Vagina (tissue), 2 donors: ENCODE data around the gene LPAR1. TPM values are rescaled to one million over a fixed set of nuclear protein-coding genes. Genes with fewer than 3 reads are reported as not detected.

Experiments used
- DNase-seq, 2 donors: peaks; one replicate each; pipeline ENCODE4 v3.0.0-alpha.2; 2017; ENCODE audit errors: extremely low spot score in 2 of 2
- H3K27ac ChIP-seq: fragments of 200-600 bp; sonication (generic); one replicate; pipeline ENCODE4 v1.5.1; 2019
- H3K27me3 ChIP-seq: fragments of 200-600 bp; sonication (generic); one replicate; pipeline ENCODE4 v1.5.1; 2019
- H3K36me3 ChIP-seq, 2 donors: fragments of 200-600 bp; sonication (generic); one replicate each; pipeline ENCODE4 v1.5.1; 2017 to 2019
- H3K4me1 ChIP-seq: fragments of 200-600 bp; sonication (generic); one replicate; pipeline ENCODE4 v1.5.1; 2019
- H3K4me3 ChIP-seq, 2 donors: fragments of 200-600 bp; sonication (generic); 1 replicate in 1 of 2; 2 replicates in 1 of 2; pipeline ENCODE4 v1.5.1; 2016 to 2019
- H3K9me3 ChIP-seq: fragments of 200-600 bp; sonication (generic); one replicate; pipeline ENCODE4 v1.5.1; 2019
- POLR2A ChIP-seq, 2 donors: fragments of 450-650 bp; IDR thresholded peaks; one replicate each; pipeline ENCODE4 v1.6.1; 2017; ENCODE audit warnings: antibody characterized with exemption in 2 of 2, mild to moderate bottlenecking in 2 of 2, moderate library complexity in 2 of 2
- POLR2AphosphoS5 ChIP-seq, 2 donors: sonication (generic); formaldehyde crosslinking; IDR thresholded peaks; one replicate each; pipeline ENCODE4 v1.9.0; 2017; ENCODE audit warnings: antibody characterized with exemption in 2 of 2, mild to moderate bottlenecking in 2 of 2, low read depth in 1 of 2; ENCODE audit not compliant: insufficient read depth in 1 of 2
- intact Hi-C: fragments of 100-400 bp; cut with DNase I; formaldehyde crosslinking; loops from one replicate; pipeline ENCODE4 v1.15.1; 2023
- total RNA-seq: library from RNA; depleted of rRNA; stranded (reverse); fragments of >200 nt; gene quantifications from one replicate; pipeline ENCODE4 v1.2.3, GENCODE V29; 2016
- TF ChIP-seq, protein P1 (sequence below), 3 experiments: fragments of 450-650 bp in 2 of 3; fragments of 200-600 bp in 1 of 3; sonication (generic) in 1 of 3; IDR thresholded peaks; one replicate each; pipeline ENCODE4 v1.5.1; 2017 to 2019; ENCODE audit warnings: antibody characterized with exemption in 3 of 3, mild to moderate bottlenecking in 2 of 3, moderate library complexity in 2 of 3

The LPAR1 gene
- total RNA-seq, 1 donor from 2014 or later = 83.0 TPM

DNA sequence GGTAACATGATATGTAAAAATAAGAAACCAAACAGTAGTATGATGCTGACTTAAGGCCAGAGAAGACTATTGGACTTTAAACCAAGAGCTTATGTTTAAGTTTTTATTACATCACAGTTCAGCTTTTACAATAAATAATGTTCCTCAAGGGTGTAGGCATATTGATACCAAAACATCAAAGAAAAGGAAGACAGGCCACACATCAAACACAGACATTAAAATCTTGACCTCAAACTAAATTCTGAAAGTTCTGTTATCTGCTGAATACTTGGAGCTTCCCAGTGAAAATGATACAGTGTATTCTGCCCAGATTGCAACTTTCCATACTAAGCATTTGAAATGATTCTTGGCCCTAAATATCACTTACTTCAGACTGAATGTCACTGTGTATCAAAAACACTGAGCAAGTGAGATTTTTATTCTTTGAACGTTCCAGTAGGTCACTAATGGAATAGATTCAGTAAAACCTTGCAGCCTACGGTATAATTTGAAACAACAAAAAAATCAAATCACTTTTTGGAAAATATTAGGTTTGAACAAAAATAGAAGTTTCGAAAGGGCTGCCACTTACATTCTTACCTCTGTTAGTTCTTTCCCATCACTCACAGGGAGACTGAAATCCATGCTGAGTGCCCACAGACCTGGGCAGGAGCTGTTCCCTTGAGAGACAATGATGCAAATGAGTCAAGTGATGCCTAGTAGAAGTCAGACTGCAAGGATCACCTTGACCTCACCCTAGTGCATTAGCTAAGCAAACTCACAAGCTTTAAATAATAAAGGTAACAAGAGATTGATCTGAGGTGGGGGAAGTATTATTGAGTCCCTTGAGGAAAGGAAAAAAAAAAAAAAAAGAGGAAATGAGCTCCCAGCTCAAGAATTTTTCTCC lies 2.5 kb downstream of the LPAR1 start:
- Histone ChIP-seq H3K9me3 (no peaks in the 10 kb centered on the region), H3K27ac (peak overlapping the region; percentile 97), H3K27me3 (no peaks in the 10 kb centered on the region), H3K4me1 (peaks cover 14% of the 10 kb centered on the region), H3K4me3 (peak overlapping the region; percentile 66 to 77), H3K36me3 (no peaks in the 10 kb centered on the region)
- DNase-seq = no peak
- TF ChIP-seq POLR2AphosphoS5 (IDR thresholded peaks at IDR 0.05; ENCODE audit: insufficient read depth in 1 of 2, low read depth in 1 of 2) (no peak), POLR2A (IDR thresholded peaks at IDR 0.05) (no peak)
- TF ChIP-seq, protein P1, sequence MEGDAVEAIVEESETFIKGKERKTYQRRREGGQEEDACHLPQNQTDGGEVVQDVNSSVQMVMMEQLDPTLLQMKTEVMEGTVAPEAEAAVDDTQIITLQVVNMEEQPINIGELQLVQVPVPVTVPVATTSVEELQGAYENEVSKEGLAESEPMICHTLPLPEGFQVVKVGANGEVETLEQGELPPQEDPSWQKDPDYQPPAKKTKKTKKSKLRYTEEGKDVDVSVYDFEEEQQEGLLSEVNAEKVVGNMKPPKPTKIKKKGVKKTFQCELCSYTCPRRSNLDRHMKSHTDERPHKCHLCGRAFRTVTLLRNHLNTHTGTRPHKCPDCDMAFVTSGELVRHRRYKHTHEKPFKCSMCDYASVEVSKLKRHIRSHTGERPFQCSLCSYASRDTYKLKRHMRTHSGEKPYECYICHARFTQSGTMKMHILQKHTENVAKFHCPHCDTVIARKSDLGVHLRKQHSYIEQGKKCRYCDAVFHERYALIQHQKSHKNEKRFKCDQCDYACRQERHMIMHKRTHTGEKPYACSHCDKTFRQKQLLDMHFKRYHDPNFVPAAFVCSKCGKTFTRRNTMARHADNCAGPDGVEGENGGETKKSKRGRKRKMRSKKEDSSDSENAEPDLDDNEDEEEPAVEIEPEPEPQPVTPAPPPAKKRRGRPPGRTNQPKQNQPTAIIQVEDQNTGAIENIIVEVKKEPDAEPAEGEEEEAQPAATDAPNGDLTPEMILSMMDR (IDR thresholded peaks at IDR 0.05) = no peak
- intact Hi-C loops = loop anchor here (5.0 to 10.0 kb wide), 3 partner anchors 121 to 388 kb away; no protein-coding TSS in a partner anchor

GRCh38 chr9:111034898-111035539 lies 3.3 kb downstream of the LPAR1 start:
- intact Hi-C loops = loop anchor here (5.0 to 10.0 kb wide), 3 partner anchors 120 to 388 kb away; no protein-coding TSS in a partner anchor
- TF ChIP-seq POLR2AphosphoS5 (IDR thresholded peaks at IDR 0.05; ENCODE audit: insufficient read depth in 1 of 2, low read depth in 1 of 2) (no peak), POLR2A (IDR thresholded peaks at IDR 0.05) (no peak)
- TF ChIP-seq, protein P1 (IDR thresholded peaks at IDR 0.05) = no peak
- H3K27me3 ChIP-seq = no peaks in the 10 kb centered on the region

DNA sequence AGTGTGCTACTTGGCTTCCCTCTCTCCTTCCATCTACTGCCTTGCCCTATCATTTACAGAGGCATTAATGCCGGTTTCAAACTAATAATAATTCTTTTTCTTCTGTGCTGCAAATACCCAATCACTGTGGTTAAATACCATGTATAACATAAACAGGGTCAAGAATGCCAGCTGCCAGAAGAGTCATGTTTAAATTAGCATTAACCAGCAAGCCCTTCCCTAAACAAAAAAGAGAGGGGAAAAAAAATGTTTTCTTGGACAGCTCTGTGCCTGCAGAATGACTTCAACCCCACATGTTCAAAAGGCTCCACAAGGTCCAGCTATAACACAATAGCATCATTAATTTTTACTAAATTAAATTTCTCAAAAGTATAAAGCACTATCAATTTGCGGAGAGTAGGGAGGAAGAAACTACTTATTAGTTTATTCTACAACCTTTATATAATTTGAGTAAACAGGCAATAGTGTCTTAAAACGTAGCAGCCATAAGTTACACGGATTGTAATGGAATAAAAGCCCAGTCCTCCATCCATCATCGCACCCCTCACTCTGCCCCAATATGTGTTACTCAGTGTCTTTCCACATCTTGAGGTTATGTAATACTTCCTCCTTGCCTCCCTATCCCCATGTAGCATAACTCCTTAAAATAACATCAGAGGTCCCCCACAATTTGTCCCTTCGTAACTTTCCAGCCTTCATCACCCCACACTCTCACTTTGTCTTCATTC lies 3.9 kb downstream of the LPAR1 start:
- no peak for DNase-seq
- intact Hi-C loops = loop anchor here (10.0 kb wide), 2 partner anchors 120 to 260 kb away; no protein-coding TSS in a partner anchor
- peak overlapping the region; percentile 97 for H3K27ac ChIP-seq
- H3K36me3 ChIP-seq = no peaks in the 10 kb centered on the region
- no peak for TF ChIP-seq POLR2AphosphoS5 (IDR thresholded peaks at IDR 0.05; ENCODE audit: insufficient read depth in 1 of 2, low read depth in 1 of 2)
- TF ChIP-seq POLR2A (IDR thresholded peaks at IDR 0.05) = no peak
- H3K9me3 ChIP-seq = no peaks in the 10 kb centered on the region
- H3K27me3 ChIP-seq = no peaks in the 10 kb centered on the region
- peaks cover 8% of the 10 kb centered on the region for H3K4me1 ChIP-seq
- H3K4me3 ChIP-seq = peak overlapping the region; percentile 17 to 66

More at GRCh38 chr9:111034898-111035539, 3.3 kb downstream of the LPAR1 start:
- Histone ChIP-seq H3K27ac (peak overlapping the region; percentile 97), H3K9me3 (no peaks in the 10 kb centered on the region), H3K36me3 (no peaks in the 10 kb centered on the region), H3K4me1 (peaks cover 14% of the 10 kb centered on the region), H3K4me3 (peak overlapping the region; percentile 17 to 66)
- no peak for DNase-seq

- TF ChIP-seq POLR2AphosphoS5 (IDR thresholded peaks at IDR 0.05; ENCODE audit: insufficient read depth in 1 of 2, low read depth in 1 of 2) (no peak), POLR2A (IDR thresholded peaks at IDR 0.05) (no peak)
- TF ChIP-seq, protein P1 (IDR thresholded peaks at IDR 0.05) = no peak
- H3K9me3 ChIP-seq = no peaks in the 10 kb centered on the region
- H3K36me3 ChIP-seq = no peaks in the 10 kb centered on the region
- H3K4me3 ChIP-seq = no peak overlapping the region
- H3K27me3 ChIP-seq = no peaks in the 10 kb centered on the region
- intact Hi-C loops = loop anchor here (10.0 kb wide), 2 partner anchors 116 to 264 kb away; no protein-coding TSS in a partner anchor
- H3K27ac ChIP-seq = no peak overlapping the region
- no peak for DNase-seq
- H3K4me1 ChIP-seq = peaks cover 12% of the 10 kb centered on the region
Measured at GRCh38 chr9:111030492-111030891, 7.8 kb downstream of the LPAR1 start.

GRCh38 chr9:111029260-111029659 lies 9.0 kb downstream of the LPAR1 start:
- H3K36me3 ChIP-seq = no peaks in the 10 kb centered on the region
- intact Hi-C loops = no loop called here
- H3K27ac ChIP-seq = no peak overlapping the region
- TF ChIP-seq, protein P1 (IDR thresholded peaks at IDR 0.05) = no peak
- TF ChIP-seq POLR2AphosphoS5 (IDR thresholded peaks at IDR 0.05; ENCODE audit: insufficient read depth in 1 of 2, low read depth in 1 of 2) = no peak
- no peak for TF ChIP-seq POLR2A (IDR thresholded peaks at IDR 0.05)
- H3K9me3 ChIP-seq = no peaks in the 10 kb centered on the region
- H3K27me3 ChIP-seq = no peaks in the 10 kb centered on the region
- no peak for DNase-seq
- H3K4me1 ChIP-seq = peaks cover 12% of the 10 kb centered on the region
- H3K4me3 ChIP-seq = no peak overlapping the region
